ENCODE results near the gene IL11.
A peak's percentile ranks its signal among the peaks of the same experiment; 100 is the strongest.

DNA sequence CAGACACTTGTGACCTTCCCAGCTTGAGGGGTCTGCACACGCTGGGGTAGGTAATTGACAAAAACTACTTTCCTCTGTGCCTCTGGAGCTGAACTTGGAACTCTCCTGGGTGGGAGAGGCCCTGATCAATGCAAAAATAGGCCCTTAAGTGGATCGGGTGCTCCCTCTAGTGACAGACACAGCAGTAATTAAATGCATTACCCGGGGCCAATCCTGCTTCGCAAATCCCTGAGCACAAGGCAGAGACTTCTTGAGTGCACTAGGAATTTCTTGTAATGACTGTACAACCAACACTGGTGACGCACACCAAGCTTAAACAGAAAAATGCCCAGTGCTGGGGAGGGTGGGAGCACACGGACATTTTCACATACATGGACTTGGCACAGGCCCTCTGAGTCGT is 47.9 kb upstream of the IL11 start:
- TF ChIP-seq EZH2 (IDR thresholded peaks at IDR 0.05; ENCODE audit: insufficient read depth, low read length): no peak
- TF ChIP-seq, protein P1, sequence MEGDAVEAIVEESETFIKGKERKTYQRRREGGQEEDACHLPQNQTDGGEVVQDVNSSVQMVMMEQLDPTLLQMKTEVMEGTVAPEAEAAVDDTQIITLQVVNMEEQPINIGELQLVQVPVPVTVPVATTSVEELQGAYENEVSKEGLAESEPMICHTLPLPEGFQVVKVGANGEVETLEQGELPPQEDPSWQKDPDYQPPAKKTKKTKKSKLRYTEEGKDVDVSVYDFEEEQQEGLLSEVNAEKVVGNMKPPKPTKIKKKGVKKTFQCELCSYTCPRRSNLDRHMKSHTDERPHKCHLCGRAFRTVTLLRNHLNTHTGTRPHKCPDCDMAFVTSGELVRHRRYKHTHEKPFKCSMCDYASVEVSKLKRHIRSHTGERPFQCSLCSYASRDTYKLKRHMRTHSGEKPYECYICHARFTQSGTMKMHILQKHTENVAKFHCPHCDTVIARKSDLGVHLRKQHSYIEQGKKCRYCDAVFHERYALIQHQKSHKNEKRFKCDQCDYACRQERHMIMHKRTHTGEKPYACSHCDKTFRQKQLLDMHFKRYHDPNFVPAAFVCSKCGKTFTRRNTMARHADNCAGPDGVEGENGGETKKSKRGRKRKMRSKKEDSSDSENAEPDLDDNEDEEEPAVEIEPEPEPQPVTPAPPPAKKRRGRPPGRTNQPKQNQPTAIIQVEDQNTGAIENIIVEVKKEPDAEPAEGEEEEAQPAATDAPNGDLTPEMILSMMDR (IDR thresholded peaks at IDR 0.05; ENCODE audit: insufficient read depth, low read depth, low read length): peak; percentile 86
